Measurements from ENCODE around the gene XPC.

GRCh38 chr3:14127516-14128161 lies 50.8 kb downstream of the XPC start:
- TF ChIP-seq, protein P1, sequence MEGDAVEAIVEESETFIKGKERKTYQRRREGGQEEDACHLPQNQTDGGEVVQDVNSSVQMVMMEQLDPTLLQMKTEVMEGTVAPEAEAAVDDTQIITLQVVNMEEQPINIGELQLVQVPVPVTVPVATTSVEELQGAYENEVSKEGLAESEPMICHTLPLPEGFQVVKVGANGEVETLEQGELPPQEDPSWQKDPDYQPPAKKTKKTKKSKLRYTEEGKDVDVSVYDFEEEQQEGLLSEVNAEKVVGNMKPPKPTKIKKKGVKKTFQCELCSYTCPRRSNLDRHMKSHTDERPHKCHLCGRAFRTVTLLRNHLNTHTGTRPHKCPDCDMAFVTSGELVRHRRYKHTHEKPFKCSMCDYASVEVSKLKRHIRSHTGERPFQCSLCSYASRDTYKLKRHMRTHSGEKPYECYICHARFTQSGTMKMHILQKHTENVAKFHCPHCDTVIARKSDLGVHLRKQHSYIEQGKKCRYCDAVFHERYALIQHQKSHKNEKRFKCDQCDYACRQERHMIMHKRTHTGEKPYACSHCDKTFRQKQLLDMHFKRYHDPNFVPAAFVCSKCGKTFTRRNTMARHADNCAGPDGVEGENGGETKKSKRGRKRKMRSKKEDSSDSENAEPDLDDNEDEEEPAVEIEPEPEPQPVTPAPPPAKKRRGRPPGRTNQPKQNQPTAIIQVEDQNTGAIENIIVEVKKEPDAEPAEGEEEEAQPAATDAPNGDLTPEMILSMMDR (IDR thresholded peaks at IDR 0.05; ENCODE audit: poor library complexity) = no peak
- TF ChIP-seq EZH2 (IDR thresholded peaks at IDR 0.05; ENCODE audit: borderline replicate concordance) = no peak
- TF ChIP-seq EZH2phosphoT487 (IDR thresholded peaks at IDR 0.05; ENCODE audit: low read depth, severe bottlenecking, unreplicated experiment) = no peak

Measured in hepatocyte (in vitro differentiated cells).